Fibroblast of lung (primary cell): ENCODE data around the gene SYCN. TPM values are rescaled to one million over a fixed set of nuclear protein-coding genes. Genes with fewer than 3 reads are reported as not detected.
A peak's percentile ranks its signal among the peaks of the same experiment; 100 is the strongest.

Source experiments
- DNase-seq, 2 donors: peaks; one replicate each; pipeline versions ENCODE4 v3.0.0 to v3.0.0-alpha.2; 2010; ENCODE audit warnings: low read depth in 2 of 2
- H2AFZ ChIP-seq: 2 replicates; pipeline ENCODE4 v1.5.1; 2012; ENCODE audit warnings: low read length, control low read depth, inconsistent platforms
- H3K27ac ChIP-seq: 2 replicates; pipeline ENCODE4 v1.5.1; 2011; ENCODE audit warnings: low read length, control low read depth; ENCODE audit not compliant: insufficient read depth
- H3K27me3 ChIP-seq: 2 replicates; pipeline ENCODE4 v1.5.1; 2011; ENCODE audit warnings: mild to moderate bottlenecking, low read length; ENCODE audit not compliant: control insufficient read depth, insufficient read depth
- H3K36me3 ChIP-seq: 2 replicates; pipeline ENCODE4 v1.5.1; 2011; ENCODE audit warnings: low read length; ENCODE audit not compliant: control insufficient read depth, insufficient read depth
- H3K4me1 ChIP-seq: 2 replicates; pipeline ENCODE4 v1.5.1; 2011; ENCODE audit warnings: low read length; ENCODE audit not compliant: control insufficient read depth, insufficient read depth; ENCODE audit errors: extremely low read depth
- H3K4me2 ChIP-seq: 2 replicates; pipeline ENCODE4 v1.5.1; 2011; ENCODE audit warnings: low read length, control low read depth; ENCODE audit not compliant: insufficient read depth; ENCODE audit errors: extremely low read depth
- H3K4me3 ChIP-seq, 4 experiments: fragments of 200-600 bp in 1 of 4; sonication (generic) in 1 of 4; replicated peaks in 1 of 4; 2 replicates each; pipeline ENCODE4 v1.5.1; 2011 to 2016; ENCODE audit warnings: low read length in 4 of 4, low read depth in 3 of 4, mild to moderate bottlenecking in 3 of 4, control low read depth in 2 of 4, inconsistent platforms in 1 of 4, mixed read lengths in 1 of 4; ENCODE audit not compliant: insufficient read depth in 1 of 4; ENCODE audit errors: control extremely low read depth in 1 of 4
- H3K79me2 ChIP-seq: 2 replicates; pipeline ENCODE4 v1.5.1; 2012; ENCODE audit warnings: mild to moderate bottlenecking, low read length, inconsistent platforms; ENCODE audit not compliant: control insufficient read depth, insufficient read depth
- H3K9ac ChIP-seq: 2 replicates; pipeline ENCODE4 v1.5.1; 2011; ENCODE audit warnings: mild to moderate bottlenecking, low read length, control low read depth; ENCODE audit not compliant: insufficient read depth
- H3K9me3 ChIP-seq: 2 replicates; pipeline ENCODE4 v1.5.1; 2012; ENCODE audit warnings: low read depth, low read length; ENCODE audit not compliant: control insufficient read depth, insufficient read depth
- H4K20me1 ChIP-seq: 2 replicates; pipeline ENCODE4 v1.5.1; 2011; ENCODE audit warnings: low read length; ENCODE audit not compliant: control insufficient read depth, insufficient read depth; ENCODE audit errors: extremely low read depth
- EZH2 ChIP-seq: IDR thresholded peaks from 2 replicates; pipeline ENCODE4 v1.5.1; 2012; ENCODE audit warnings: low read length, control low read depth, mild to moderate bottlenecking; ENCODE audit errors: missing control alignments
- polyA plus RNA-seq, 2 donors: library from polyadenylated mRNA; depleted of rRNA in 1 of 2; stranded (reverse) in 1 of 2; unstranded in 1 of 2; fragments of >200 nt; gene quantifications; 2 replicates each; pipeline ENCODE4 v1.2.1, GENCODE V29; 2011 to 2012; ENCODE audit warnings: missing spikeins in 1 of 2
- total RNA-seq: library from RNA; depleted of rRNA; stranded (reverse); fragments of >200 nt; gene quantifications from 2 replicates; pipeline ENCODE4 v1.2.1, GENCODE V29; 2014
- TF ChIP-seq, protein P1 (sequence below), 2 donors: IDR thresholded peaks in 1 of 2; conservative IDR thresholded peaks in 1 of 2; 1 replicate in 1 of 2; 2 replicates in 1 of 2; pipeline ENCODE4 v1.5.1; 2011 to 2012; ENCODE audit warnings: low read length in 2 of 2, control low read depth in 1 of 2, inconsistent platforms in 1 of 2, low read depth in 1 of 2, mild to moderate bottlenecking in 1 of 2

The SYCN gene
- total and polyA plus RNA-seq, 2 donors (not counting 1 experiment from before 2014, with no cell fraction given): not detected

DNA sequence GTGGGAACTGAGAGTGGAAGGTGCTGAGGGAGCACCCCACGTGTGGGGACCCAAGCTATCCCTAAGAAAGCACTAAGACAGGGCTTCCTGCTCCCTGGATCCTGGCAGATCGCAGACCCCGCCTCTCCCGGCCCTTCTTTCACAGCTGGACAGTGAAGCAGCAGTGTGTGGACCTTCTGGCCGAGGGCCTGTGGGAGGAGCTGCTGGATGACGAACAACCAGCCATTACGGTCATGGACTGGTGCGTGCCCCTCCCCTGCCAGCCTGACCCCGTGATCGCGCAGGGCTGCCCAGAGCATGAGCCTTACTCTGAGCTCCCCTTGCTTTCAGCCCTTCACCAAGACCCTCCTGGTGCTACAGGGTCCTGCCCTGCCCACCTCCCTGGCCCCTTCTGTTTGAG lies 5.0 kb downstream of the SYCN start:
- Histone ChIP-seq H3K27ac (no peak overlapping the region), H3K36me3 (no peaks in the 10 kb centered on the region), H2AFZ (peak overlapping the region; percentile 84), H3K9ac (no peak overlapping the region), H3K27me3 (peaks cover 38% of the 10 kb centered on the region), H3K4me1 (no peaks in the 10 kb centered on the region), H3K4me3 (no peak overlapping the region), H3K79me2 (no peaks in the 10 kb centered on the region), H3K9me3 (no peaks in the 10 kb centered on the region), H3K4me2 (peak overlapping the region; percentile 59), H4K20me1 (no peaks in the 10 kb centered on the region)
- TF ChIP-seq, protein P1, sequence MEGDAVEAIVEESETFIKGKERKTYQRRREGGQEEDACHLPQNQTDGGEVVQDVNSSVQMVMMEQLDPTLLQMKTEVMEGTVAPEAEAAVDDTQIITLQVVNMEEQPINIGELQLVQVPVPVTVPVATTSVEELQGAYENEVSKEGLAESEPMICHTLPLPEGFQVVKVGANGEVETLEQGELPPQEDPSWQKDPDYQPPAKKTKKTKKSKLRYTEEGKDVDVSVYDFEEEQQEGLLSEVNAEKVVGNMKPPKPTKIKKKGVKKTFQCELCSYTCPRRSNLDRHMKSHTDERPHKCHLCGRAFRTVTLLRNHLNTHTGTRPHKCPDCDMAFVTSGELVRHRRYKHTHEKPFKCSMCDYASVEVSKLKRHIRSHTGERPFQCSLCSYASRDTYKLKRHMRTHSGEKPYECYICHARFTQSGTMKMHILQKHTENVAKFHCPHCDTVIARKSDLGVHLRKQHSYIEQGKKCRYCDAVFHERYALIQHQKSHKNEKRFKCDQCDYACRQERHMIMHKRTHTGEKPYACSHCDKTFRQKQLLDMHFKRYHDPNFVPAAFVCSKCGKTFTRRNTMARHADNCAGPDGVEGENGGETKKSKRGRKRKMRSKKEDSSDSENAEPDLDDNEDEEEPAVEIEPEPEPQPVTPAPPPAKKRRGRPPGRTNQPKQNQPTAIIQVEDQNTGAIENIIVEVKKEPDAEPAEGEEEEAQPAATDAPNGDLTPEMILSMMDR (conservative IDR thresholded peaks at IDR 0.05 in 1 of 2, IDR thresholded peaks at IDR 0.05 in 1 of 2; ENCODE audit: low read depth in 1 of 2, low read length in 2 of 2): no peak
- no peak for TF ChIP-seq EZH2
- peak; percentile 26 to 78 for DNase-seq

GRCh38 chr19:39197808-39198207 lies 6.3 kb downstream of the SYCN start:
- Histone ChIP-seq H3K4me1 (no peaks in the 10 kb centered on the region), H3K9ac (no peak overlapping the region), H3K4me2 (no peak overlapping the region), H3K36me3 (no peaks in the 10 kb centered on the region), H3K9me3 (no peaks in the 10 kb centered on the region), H2AFZ (no peak overlapping the region), H4K20me1 (no peaks in the 10 kb centered on the region), H3K79me2 (no peaks in the 10 kb centered on the region), H3K27me3 (peaks cover 33% of the 10 kb centered on the region), H3K27ac (no peak overlapping the region), H3K4me3 (no peak overlapping the region)
- DNase-seq: no peak
- TF ChIP-seq, protein P1 (conservative IDR thresholded peaks at IDR 0.05 in 1 of 2, IDR thresholded peaks at IDR 0.05 in 1 of 2; ENCODE audit: low read depth in 1 of 2, low read length in 2 of 2): no peak
- no peak for TF ChIP-seq EZH2

- Histone ChIP-seq H3K4me2 (no peak within 1 kb of the TSS), H4K20me1 (no peaks in the 10 kb centered on the region), H2AFZ (no peak within 1 kb of the TSS), H3K79me2 (no peaks in the 10 kb centered on the region), H3K9ac (no peak within 1 kb of the TSS), H3K27ac (no peak within 1 kb of the TSS), H3K4me1 (no peaks in the 10 kb centered on the region), H3K36me3 (no peaks in the 10 kb centered on the region), H3K9me3 (no peaks in the 10 kb centered on the region), H3K27me3 (peaks cover 33% of the 10 kb centered on the region), H3K4me3 (no peak within 1 kb of the TSS)
- TF ChIP-seq EZH2: peak; percentile 92
- TF ChIP-seq, protein P1 (conservative IDR thresholded peaks at IDR 0.05 in 1 of 2, IDR thresholded peaks at IDR 0.05 in 1 of 2; ENCODE audit: low read depth in 1 of 2, low read length in 2 of 2): no peak
- DNase-seq: no peak
These were observed 7.1 kb downstream of the SYCN start, which contains the start of gene NCCRP1 for GRCh38 chr19:39196860-39197562. NCCRP1 (plus strand) TSS chr19:39196964; CDS start chr19:39196983, 19 bp downstream.
